Measurements from ENCODE around the gene RAB39B.

GRCh38 chrX:155279873-155280272, 15.6 kb upstream of the RAB39B start:
- TF ChIP-seq POLR2A (IDR thresholded peaks at IDR 0.05): no peak
- no peak for TF ChIP-seq CTCF (IDR thresholded peaks at IDR 0.05 in 4 of 5, conservative IDR thresholded peaks at IDR 0.05 in 1 of 5)

Measured in gastrocnemius medialis (tissue), 4 donors.